H1 (cell line): ENCODE results near the gene EPHA10.

Experiments
- CTCF ChIP-seq, 3 experiments: IDR thresholded peaks; 1 replicate in 2 of 3; 2 replicates in 1 of 3; pipeline versions ENCODE4 v1.5.1 to v1.6.1; 2011; ENCODE audit warnings: low read length in 3 of 3, mild to moderate bottlenecking in 3 of 3, inconsistent platforms in 2 of 3, low read depth in 1 of 3, moderate library complexity in 1 of 3; ENCODE audit not compliant: insufficient read depth in 1 of 3; ENCODE audit errors: control extremely low read depth in 1 of 3
- EP300 ChIP-seq, 2 experiments: IDR thresholded peaks; 1 replicate in 1 of 2; 2 replicates in 1 of 2; pipeline ENCODE4 v1.6.1; 2011 to 2012; ENCODE audit warnings: low read depth in 2 of 2, low read length in 2 of 2, mild to moderate bottlenecking in 2 of 2, borderline replicate concordance in 1 of 2, inconsistent platforms in 1 of 2, moderate library complexity in 1 of 2
- EZH2 ChIP-seq: fragments of 200-600 bp; sonication (generic); IDR thresholded peaks from 2 replicates; pipeline ENCODE4 v1.7.1; 2012; ENCODE audit warnings: low read depth, mild to moderate bottlenecking, moderate library complexity, low read length, inconsistent platforms; ENCODE audit not compliant: severe bottlenecking
- MAFK ChIP-seq: IDR thresholded peaks from 2 replicates; pipeline ENCODE4 v1.6.1; 2012; ENCODE audit warnings: low read depth, mild to moderate bottlenecking, improper control_type of control experiment, low read length
- POLR2A ChIP-seq, 2 experiments: IDR thresholded peaks; 1 replicate in 1 of 2; 2 replicates in 1 of 2; pipeline ENCODE4 v1.6.1; 2011; ENCODE audit warnings: low read depth in 2 of 2, low read length in 2 of 2, mild to moderate bottlenecking in 2 of 2; ENCODE audit errors: control extremely low read depth in 1 of 2
- POLR2AphosphoS5 ChIP-seq: IDR thresholded peaks from 2 replicates; pipeline ENCODE4 v1.6.1; 2011; ENCODE audit warnings: low read depth, low read length
- RXRA ChIP-seq: IDR thresholded peaks from 2 replicates; pipeline ENCODE4 v1.6.1; 2011; ENCODE audit warnings: low read depth, mild to moderate bottlenecking, low read length, moderate library complexity; ENCODE audit not compliant: insufficient read depth
- USF2 ChIP-seq: IDR thresholded peaks from 2 replicates; pipeline ENCODE4 v1.6.1; 2011; ENCODE audit warnings: low read length, improper control_type of control experiment

GRCh38 chr1:37697090-37697489, 67.8 kb downstream of the EPHA10 start:
- TF ChIP-seq POLR2AphosphoS5 (no peak), RXRA (no peak), EZH2 (no peak), POLR2A (IDR thresholded peaks at IDR 0.05; ENCODE audit: control extremely low read depth in 1 of 2, low read depth in 2 of 2, low read length in 2 of 2) (no peak), CTCF (IDR thresholded peaks at IDR 0.05; ENCODE audit: control extremely low read depth in 1 of 3, insufficient read depth in 1 of 3, low read depth in 1 of 3, low read length in 3 of 3) (no peak), USF2 (no peak), MAFK (no peak), EP300 (IDR thresholded peaks at IDR 0.05; ENCODE audit: borderline replicate concordance in 1 of 2, low read depth in 2 of 2, low read length in 2 of 2) (no peak)
